CD4-positive, alpha-beta T cell treated with Interleukin-6 at 100 ng/mL for 8 hours (primary cell): ENCODE data around the gene ADA.

ENCODE experiments used
- DNase-seq: peaks from one replicate; pipeline ENCODE4 v3.0.0-alpha.2; 2020; ENCODE audit warnings: mixed read lengths, low spot score

Gene ADA

GRCh38 chr20:44580581-44581268 lies 70.8 kb downstream of the ADA start:
- no peak for DNase-seq

DNA sequence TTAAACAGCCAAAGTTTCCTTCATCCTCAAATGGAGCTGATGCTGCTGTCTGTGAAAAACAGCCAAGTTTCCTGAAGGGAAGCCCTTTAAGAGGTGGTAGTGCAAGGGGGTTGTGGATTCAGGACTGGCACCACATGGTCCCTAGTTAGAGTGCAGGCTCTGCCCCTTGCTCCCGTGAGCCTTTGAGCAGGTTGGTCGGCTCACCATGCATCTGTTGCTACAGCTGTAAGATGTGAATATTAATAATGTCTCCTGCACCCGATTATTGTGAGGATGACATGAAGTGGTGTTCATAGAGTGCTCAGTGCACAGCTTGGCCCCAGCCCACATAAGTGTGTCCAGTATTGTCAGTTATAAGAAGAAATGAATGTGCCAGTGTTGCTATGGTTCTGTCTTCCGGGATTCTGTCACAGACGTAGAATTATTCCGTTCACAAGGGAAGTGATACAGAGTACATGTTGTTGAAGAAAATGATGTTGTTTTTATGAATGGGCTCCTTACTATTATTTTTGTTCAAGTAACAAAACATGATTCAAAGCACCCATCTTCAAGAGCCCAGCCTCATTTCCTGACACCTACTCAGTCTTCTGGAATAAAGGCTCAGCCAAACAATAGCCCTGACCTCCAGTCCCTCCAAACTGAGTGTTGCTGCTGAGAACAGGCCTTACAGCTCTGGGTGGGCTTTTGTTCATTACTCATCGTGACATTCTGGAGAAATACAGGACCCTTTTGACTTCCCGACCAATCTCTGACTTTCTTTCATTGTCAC lies 72.0 kb downstream of the ADA start:
- DNase-seq: no peak

GRCh38 chr20:44576297-44576696 lies 75.2 kb downstream of the ADA start:
- DNase-seq: no peak

GRCh38 chr20:44574372-44574771 lies 77.1 kb downstream of the ADA start:
- no peak for DNase-seq

GRCh38 chr20:44573501-44573869 lies 78.0 kb downstream of the ADA start:
- no peak for DNase-seq

GRCh38 chr20:44572551-44573500 lies 78.7 kb downstream of the ADA start:
- DNase-seq: no peak

DNA sequence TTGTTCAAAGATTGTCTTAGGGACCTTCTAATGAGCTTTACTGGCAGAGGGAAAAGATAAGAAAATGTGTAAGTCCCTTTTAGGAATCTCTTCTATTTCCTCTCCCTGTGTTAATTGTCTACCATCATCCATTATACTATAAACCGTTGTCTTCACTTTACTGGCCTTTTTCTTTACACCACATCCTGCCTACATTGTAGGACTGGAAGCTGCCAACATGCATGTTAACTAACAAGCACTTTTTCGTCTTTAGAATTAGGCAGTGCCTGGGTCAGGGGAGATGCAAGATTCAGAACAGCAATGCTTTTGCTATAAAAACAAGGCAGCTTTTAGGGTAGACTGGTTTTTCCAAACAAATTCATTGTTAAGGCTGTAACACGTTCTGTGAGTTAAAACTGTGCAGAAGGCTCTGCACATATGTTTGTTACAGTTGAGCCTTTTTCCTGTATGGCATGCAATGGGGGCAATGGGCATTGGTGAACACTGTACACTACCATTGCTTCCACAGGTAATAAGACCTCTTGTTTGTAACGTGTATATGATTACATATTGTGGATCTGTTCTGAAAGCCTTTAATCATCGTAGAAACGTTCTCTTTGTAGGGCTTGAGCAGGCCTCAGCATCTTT lies 80.0 kb downstream of the ADA start:
- DNase-seq: no peak

GRCh38 chr20:44570367-44570766 lies 81.1 kb downstream of the ADA start:
- DNase-seq: no peak
